Lung microvascular endothelial cell (primary cell): ENCODE measurements around the gene PTPN4. TPM values are rescaled to one million over a fixed set of nuclear protein-coding genes. Genes with fewer than 3 reads are reported as not detected.

Experiments used
- DNase-seq, 2 donors: peaks; one replicate each; pipeline versions ENCODE4 v3.0.0 to v3.0.0-alpha.2; 2010; ENCODE audit warnings: low read depth in 2 of 2
- total RNA-seq: library from RNA; depleted of rRNA; stranded (reverse); fragments of >200 nt; gene quantifications from 2 replicates; pipeline ENCODE4 v1.2.1, GENCODE V29; 2014

PTPN4 gene
- total RNA-seq, 1 donor from 2014 or later = 26.2 TPM

- DNase-seq = no peak
Measured at GRCh38 chr2:119731983-119732382, 27.7 kb upstream of the PTPN4 start.

DNA sequence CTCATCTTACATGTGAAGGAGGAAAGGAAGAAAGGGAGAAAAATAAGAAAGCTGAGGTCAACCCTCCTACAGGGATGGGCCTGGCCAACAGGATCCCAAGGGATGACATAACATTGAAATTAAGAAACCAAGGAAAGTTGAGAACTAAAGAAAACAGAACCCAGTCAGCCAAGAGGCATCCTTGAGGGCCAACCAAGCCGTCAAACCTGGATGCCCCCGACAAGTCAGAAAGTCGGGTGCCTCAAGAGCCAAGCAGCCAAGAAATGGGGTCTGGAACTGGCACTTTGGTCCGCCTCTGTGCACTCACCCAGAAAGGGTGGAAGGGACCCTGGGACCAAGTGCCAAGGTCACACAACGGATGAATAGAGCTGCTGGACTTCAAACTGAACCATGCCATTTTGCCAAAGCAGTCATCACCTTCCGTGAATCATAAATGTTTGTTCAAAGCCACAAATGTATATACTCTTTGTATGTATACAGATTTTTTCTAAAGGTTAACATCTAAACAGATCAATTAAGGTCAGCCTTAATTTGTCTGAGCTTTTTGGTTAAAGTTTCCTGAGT, 27.0 kb upstream of the PTPN4 start:
- DNase-seq = no peak

DNA sequence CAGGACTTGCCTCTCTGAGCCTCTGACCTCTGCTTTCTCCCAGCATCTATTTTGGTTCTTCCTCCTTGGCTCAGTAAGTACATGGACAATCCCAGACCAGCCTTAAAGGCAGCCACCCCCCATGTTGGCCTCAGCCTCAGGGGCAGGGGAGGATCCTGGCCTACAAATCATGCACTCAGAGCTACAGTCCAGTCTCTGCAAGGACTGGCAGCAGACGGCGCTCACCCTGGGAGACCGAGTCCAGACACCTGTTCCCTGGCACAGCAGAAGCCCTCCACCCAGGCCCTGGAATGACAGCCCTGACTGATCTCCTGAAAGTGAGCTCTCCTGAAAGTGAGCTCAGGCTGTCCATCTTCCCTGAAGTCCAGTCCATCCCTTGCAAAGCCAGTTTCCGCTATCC, 25.7 kb upstream of the PTPN4 start:
- DNase-seq = no peak

DNA sequence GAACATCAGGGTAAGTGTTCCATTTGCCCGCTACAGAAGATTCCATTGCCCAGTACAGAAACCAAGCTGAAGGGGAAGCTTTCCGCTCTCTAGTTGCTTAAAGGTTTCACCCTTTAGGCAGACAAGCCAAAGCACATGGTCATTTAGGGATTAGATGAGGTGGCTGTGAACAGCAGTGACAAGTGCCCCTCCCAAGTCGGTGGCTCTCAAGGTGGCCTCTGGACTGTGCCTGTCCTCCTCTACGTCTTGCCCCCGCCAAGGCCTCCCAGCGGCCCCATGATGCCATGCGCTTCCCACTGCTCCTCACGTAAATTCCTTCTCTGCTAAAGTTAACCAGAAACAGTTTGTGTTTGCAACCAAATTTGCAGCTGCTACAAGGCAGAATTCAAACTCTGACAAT, 24.2 kb upstream of the PTPN4 start:
- no peak for DNase-seq

DNA sequence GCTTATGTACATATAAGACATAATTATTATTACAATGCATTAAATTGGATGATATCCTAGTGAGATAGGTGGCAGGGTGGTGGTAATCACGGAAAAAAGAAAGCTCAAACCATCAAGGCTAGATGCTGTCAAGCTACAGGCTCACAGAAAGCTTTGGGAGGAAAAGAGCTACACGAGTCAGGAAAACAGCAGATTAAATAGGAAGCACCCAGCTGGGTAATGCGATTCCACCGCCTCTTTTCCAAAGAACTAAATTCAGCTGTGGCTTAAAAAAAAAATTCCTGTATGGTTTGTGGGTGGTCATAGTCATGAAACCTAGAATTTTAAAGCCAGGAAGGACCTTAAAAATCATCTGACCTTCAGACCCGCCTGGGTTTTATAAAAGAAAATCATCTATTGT, 23.7 kb upstream of the PTPN4 start:
- no peak for DNase-seq

DNA sequence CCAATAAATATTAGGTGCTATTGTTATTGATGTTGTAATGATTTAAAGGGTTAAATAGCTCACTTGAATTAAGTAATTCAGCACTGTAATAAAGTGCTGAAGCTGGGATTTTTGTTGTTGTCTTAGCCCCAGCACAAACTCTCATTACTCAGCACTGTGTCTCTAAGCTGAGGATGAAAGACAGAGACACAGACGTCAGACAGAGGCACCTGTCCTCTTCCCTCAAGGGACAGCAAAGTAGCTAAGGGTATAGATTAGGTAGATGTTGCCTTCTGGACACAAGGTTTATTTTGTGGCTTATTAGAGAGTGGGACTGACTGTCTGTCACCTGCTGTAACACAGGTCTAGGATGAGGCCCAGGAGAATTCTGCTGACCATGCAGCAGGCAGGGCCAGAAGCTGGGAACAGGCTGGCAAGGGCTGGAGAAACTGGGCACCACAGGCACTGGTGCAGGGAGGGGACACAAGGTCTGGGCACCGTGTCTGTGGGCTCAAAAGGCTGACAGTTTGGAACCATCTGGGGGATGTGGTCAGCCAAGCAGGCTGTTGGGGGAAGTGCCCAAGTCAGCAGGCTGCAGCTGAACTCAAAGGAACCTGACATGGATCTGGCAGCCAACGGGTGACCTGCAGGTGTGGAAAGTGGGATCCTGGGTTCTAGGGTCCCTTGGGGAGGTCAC, 20.0 kb upstream of the PTPN4 start:
- DNase-seq = no peak

GRCh38 chr2:119741001-119741400, 18.7 kb upstream of the PTPN4 start:
- DNase-seq = no peak

DNA sequence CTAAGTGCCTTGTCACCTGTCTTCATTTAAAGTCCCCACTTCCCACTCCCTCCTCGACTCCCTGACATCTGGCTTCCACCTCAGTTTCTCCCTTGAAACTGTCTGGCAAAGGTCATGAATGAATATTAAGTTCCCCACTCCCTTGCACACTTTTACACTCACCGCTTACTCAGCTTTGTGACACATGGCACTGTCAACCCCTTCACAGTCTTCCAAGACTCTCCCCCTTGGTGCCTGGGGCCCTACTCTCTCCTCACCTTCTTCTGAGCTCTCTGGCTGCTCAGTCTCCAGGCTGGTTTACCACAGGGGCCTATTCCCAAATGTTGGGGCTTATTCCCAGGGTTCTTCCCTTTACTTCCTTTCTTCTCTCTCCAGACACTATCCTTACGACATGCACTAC, 17.9 kb upstream of the PTPN4 start:
- no peak for DNase-seq

DNA sequence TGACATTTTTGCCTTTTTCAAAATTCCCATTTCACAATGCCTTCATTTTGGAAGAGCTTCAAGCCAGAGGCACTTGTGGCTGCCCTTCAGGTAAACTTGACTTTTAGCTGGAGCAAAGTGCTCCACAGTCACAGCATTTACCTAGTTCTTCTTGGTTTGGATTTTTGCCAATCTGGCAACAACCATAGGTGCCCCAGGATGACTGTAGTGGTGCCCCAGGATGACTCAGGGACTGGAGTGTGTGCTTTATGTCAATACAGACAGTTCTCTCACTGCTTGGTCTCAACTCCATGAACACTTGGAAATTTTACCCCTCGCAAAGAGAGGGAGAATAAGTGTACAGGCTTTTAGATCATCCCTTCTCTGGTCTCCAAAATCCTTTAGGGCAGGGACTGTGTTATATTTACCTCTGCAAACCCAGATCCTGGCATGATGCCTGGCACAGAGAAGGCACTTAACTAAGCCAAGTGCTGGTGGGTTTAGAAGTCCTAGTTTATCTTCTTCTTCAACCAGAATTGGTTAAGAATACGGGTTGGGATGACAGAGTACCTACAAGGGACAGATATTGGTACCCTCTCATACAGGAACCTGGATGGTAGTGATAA, 15.3 kb upstream of the PTPN4 start:
- peak in 1 of 2 donors; percentile 39 for DNase-seq

GRCh38 chr2:119745566-119745965, 14.2 kb upstream of the PTPN4 start:
- no peak for DNase-seq

GRCh38 chr2:119746836-119747686, 12.7 kb upstream of the PTPN4 start:
- DNase-seq = no peak

DNA sequence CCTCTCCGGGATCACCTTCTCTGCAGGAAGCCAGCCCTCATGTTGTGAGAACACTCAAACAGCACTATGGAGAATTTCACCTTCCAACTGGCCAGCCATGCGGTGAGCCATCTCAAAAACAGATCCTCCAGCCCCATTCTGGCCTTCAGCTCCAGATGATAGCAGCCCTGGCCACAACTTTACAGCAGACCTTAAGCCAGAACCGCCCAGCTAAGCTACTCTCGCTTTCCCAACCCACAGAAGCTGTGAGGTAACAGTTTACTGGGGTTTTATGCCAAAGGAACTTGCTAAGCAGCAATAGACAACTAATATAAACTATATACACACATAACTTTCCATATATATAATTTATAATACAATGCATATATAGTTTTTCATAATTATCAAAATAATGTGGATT, 11.6 kb upstream of the PTPN4 start:
- DNase-seq = no peak

GRCh38 chr2:119749477-119750012, 10.2 kb upstream of the PTPN4 start:
- DNase-seq = peak in 1 of 2 donors; percentile 39

DNA sequence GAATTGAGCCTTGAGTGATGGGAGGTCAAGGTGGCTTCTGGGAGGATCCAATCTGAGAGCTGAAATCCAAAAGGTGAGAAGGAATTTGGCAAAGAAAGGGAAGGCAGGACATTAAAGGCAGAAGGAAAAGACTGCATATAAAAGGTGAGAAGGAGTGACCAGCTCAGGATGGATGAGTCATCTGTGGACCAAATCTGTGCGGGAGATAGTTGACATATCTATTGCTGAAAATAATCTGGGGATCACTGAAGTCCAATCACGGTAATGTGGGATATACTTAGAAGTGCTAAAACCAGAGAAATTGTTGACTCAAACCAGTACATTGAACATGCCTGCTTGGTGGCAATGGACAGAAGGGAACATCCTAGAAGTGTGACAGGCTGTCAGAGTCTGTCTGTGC, 8.0 kb upstream of the PTPN4 start:
- peak in 1 of 2 donors; percentile 19 for DNase-seq

- peak; percentile 70 to 73 for DNase-seq
Measured at GRCh38 chr2:119753041-119753929, 6.4 kb upstream of the PTPN4 start.

- no peak for DNase-seq
Measured at GRCh38 chr2:119753930-119754321, 5.8 kb upstream of the PTPN4 start.

GRCh38 chr2:119755906-119756305, 3.8 kb upstream of the PTPN4 start:
- DNase-seq = no peak

GRCh38 chr2:119756837-119757236, 2.9 kb upstream of the PTPN4 start:
- peak; percentile 79 to 88 for DNase-seq

DNA sequence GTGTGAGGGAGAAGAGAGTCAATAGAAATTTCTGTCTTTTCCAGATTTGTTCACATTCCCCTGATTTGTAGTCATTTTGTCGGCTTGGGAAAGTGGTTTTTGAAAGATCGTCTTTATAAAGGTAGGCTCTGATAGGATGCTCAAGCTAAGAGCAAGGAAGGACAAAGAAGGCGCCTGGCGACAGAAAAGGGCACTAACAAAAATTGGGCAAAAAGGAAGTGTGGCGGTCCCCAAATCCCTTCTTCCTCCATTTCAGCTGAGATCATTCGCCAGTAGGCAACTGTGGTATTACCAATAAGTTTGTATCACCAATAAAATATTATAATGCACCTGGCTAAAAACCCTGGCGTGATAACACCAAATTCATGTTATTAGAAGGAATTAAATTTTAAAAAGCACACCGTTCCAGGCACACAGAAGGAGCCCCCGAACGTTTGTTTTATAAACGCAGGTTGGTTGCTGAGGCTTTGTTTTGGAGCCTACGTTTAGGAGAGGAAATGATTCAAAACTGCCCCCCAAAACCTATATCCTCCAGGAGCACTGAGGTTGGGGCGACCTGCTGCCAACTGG, 756 bp upstream of the PTPN4 start:
- DNase-seq = no peak

- DNase-seq = no peak
Measured at GRCh38 chr2:119760237-119760955, 674 bp downstream of the PTPN4 start.
